Thymus (tissue), 11 donors: ENCODE results near the gene PAX1. TPM values are rescaled to one million over a fixed set of nuclear protein-coding genes. Genes with fewer than 3 reads are reported as not detected.

Experiments used
- DNase-seq, 9 donors: peaks; one replicate each; pipeline ENCODE4 v3.0.0-alpha.2; 2013; ENCODE audit warnings: low spot score in 9 of 9, low read depth in 6 of 9, missing footprints in 1 of 9
- H3K27ac ChIP-seq, 2 donors: one replicate each; pipeline ENCODE4 v1.5.1; 2013; ENCODE audit warnings: control low read depth in 1 of 2, low read depth in 1 of 2, low read length in 1 of 2, mild to moderate bottlenecking in 1 of 2, moderate library complexity in 1 of 2
- H3K27me3 ChIP-seq, 2 donors: one replicate each; pipeline ENCODE4 v1.5.1; 2013; ENCODE audit warnings: low read length in 1 of 2; ENCODE audit not compliant: control insufficient read depth in 2 of 2, insufficient read depth in 1 of 2
- H3K36me3 ChIP-seq, 2 donors: one replicate each; pipeline ENCODE4 v1.5.1; 2013; ENCODE audit warnings: low read length in 1 of 2, mild to moderate bottlenecking in 1 of 2, moderate library complexity in 1 of 2; ENCODE audit not compliant: control insufficient read depth in 2 of 2, insufficient read depth in 2 of 2
- H3K4me1 ChIP-seq, 2 donors: one replicate each; pipeline ENCODE4 v1.5.1; 2013; ENCODE audit warnings: low read length in 2 of 2; ENCODE audit not compliant: control insufficient read depth in 2 of 2, insufficient read depth in 2 of 2
- H3K4me3 ChIP-seq, 2 donors: one replicate each; pipeline ENCODE4 v1.5.1; 2013; ENCODE audit warnings: low read length in 2 of 2, control low read depth in 1 of 2, mild to moderate bottlenecking in 1 of 2
- H3K9me3 ChIP-seq, 2 donors: one replicate each; pipeline ENCODE4 v1.5.1; 2013; ENCODE audit warnings: low read length in 1 of 2, mild to moderate bottlenecking in 1 of 2; ENCODE audit not compliant: control insufficient read depth in 2 of 2, insufficient read depth in 1 of 2
- WGBS: extraction: QIAGEN DNeasy Blood & Tissue Kit; methylation state at CpG from one replicate; pipeline ENCODE4 v1.1.7; 2013; 5-methylcytosine and 5-hydroxymethylcytosine counted together
- polyA plus RNA-seq: library from polyadenylated mRNA; stranded (reverse); fragments of 200-250 nt; gene quantifications from one replicate; pipeline ENCODE4 v1.2.3, GENCODE V29; 2013
- total RNA-seq: library from RNA; stranded (reverse); fragments of 120-200 nt; gene quantifications from one replicate; pipeline ENCODE4 v1.2.4, GENCODE V29; 2013
- donor health status: healthy.

The PAX1 gene
- total and polyA plus RNA-seq, 2 donors, result 12.3 to 35.6 TPM

DNA sequence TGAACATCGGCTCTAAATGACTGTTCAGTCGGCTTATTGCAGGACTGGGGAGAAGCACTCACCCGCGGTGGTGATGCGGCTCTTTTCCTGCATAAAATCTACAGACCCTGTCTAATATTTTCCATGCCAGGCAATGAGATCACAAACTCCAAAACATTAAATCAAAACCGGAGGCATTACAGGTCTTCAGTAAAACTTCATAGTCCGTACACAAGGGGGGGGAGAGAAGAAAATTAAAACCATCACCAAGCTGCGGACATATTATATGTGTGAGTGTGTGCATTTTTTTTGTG, 6.3 kb upstream of the PAX1 start:
- DNase-seq, result no peak
- H3K9me3 ChIP-seq, result no peaks in the 10 kb centered on the region
- H3K27ac ChIP-seq, result peak overlapping the region; percentile 70 to 72
- no peak overlapping the region for H3K4me3 ChIP-seq
- H3K4me1 ChIP-seq, result peaks cover 0 to 6% of the 10 kb centered on the region in 2 donors
- H3K27me3 ChIP-seq, result peaks cover 40 to 55% of the 10 kb centered on the region in 2 donors
- WGBS, result 40% methylated on average over 8 of the region's 8 CpGs
- H3K36me3 ChIP-seq, result no peaks in the 10 kb centered on the region

DNA sequence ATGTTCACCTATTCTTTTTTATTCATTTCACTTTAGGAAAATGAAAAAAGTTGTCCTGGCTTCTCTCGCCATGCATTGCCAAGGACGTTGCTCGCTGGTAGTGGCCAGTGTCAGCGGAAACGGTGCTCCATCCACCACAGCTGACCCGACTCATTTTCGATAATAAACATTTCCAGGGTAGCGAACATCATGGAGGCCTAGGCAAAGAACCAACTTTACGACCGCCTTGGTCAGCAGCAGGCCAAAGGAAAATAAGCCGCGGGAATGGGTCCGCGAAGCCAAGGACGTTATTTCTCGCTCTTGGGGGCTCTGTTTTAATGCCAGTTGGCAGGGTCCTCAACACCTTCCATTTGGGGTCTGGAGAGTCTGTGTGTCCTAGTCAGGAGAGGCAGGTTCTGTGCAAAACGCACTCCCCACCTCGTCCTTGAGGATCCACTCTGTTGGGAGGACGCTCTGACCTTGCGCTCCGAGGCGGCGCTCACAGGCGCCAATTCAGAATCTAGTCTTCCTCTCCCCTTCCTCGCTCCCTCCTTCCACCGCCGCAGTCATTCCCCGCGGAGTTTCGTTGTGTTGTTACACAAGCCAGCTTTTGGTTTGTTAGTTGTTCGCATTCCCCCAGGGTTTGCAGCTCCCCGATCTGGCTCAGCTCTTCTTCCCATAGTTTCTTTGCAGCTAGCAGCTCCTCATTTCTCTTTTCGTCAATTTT, 4.1 kb upstream of the PAX1 start:
- WGBS, result 8% methylated on average over 33 of the region's 33 CpGs
- no peaks in the 10 kb centered on the region for H3K4me1 ChIP-seq
- DNase-seq, result no peak
- peak overlapping the region; percentile 25 to 71 for H3K27ac ChIP-seq
- peaks cover 61 to 75% of the 10 kb centered on the region in 2 donors for H3K27me3 ChIP-seq
- H3K4me3 ChIP-seq, result peak overlapping the region in 1 of 2 donors; percentile 20
- H3K9me3 ChIP-seq, result no peaks in the 10 kb centered on the region
- H3K36me3 ChIP-seq, result no peaks in the 10 kb centered on the region

DNA sequence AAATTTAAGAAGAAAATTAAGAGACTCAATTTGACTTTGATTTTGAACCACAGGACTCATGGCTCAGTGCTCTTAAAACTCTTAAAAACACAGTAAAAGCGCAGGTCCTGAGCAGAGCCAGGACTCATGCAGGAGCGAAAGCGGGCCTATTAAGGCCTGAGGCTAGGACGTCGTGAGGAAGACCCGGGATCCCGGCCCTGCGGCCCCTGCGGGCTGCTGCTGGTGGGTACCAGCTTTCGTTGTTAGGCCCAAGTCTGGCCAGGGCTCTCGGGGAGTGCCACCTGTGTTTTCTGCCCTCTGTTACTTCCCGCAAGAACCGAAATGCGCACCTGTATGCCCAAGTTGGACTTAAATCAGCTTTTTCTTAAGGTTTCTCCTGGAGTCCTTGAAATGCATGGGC, 3.4 kb upstream of the PAX1 start:
- WGBS, result 21% methylated on average over 14 of the region's 14 CpGs
- H3K4me1 ChIP-seq, result no peaks in the 10 kb centered on the region
- H3K9me3 ChIP-seq, result no peaks in the 10 kb centered on the region
- H3K36me3 ChIP-seq, result no peaks in the 10 kb centered on the region
- H3K27me3 ChIP-seq, result peaks cover 68 to 82% of the 10 kb centered on the region in 2 donors
- H3K4me3 ChIP-seq, result peak overlapping the region in 1 of 2 donors; percentile 32
- no peak for DNase-seq
- H3K27ac ChIP-seq, result peak overlapping the region; percentile 69 to 71

DNA sequence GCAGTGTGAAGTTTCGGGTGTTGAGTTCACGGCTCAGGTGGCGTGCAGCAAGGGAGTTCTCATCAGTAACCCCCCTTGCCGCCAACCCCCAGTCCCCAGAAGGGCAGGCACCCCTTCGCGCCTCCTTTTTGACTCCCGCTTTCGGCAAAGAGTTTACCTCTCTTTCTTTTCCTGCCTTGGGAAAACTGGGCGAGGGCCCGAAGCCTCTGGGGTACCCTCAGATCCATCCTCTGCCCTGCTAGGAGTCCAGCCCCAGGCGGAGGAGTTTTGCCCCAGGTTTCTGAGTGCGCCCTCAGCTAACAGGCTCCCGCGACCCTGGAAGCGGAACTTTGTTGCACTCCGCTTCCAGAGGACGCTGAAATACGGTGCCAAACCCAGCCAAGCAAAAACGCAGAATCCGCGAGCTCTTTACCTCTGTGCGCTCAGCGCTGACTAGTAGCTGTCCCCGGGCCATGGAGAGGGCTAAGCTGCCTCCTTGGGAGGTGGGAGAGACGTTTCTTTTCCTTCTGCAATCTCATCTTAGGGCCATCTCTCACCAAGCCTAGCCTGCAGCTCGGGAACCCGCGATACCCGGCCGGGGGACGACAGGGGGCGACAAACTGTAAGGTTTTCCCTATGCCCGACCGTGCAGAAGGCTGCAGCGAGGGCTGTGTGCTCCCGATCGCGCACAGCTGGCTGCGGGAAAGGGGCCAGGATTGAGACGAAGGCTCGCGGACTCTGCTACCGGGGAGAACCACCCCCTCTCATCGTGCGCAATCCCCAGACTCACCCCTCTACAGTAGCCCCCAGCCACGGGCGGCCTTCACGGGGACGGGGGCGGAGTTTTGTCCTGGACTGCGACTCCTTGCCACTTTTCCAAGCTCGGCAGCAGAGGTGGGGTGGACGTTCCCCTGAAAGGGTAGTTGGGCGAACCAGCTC, 2.7 kb upstream of the PAX1 start:
- peaks cover 76 to 90% of the 10 kb centered on the region in 2 donors for H3K27me3 ChIP-seq
- H3K27ac ChIP-seq, result peak overlapping the region; percentile 58 to 71
- no peaks in the 10 kb centered on the region for H3K9me3 ChIP-seq
- H3K4me3 ChIP-seq, result peak overlapping the region; percentile 20 to 32
- no peaks in the 10 kb centered on the region for H3K4me1 ChIP-seq
- H3K36me3 ChIP-seq, result no peaks in the 10 kb centered on the region
- DNase-seq, result peak in 3 of 9 donors; percentile 6 to 42 (median 20)
- 4% methylated on average over 54 of the region's 54 CpGs for WGBS

DNA sequence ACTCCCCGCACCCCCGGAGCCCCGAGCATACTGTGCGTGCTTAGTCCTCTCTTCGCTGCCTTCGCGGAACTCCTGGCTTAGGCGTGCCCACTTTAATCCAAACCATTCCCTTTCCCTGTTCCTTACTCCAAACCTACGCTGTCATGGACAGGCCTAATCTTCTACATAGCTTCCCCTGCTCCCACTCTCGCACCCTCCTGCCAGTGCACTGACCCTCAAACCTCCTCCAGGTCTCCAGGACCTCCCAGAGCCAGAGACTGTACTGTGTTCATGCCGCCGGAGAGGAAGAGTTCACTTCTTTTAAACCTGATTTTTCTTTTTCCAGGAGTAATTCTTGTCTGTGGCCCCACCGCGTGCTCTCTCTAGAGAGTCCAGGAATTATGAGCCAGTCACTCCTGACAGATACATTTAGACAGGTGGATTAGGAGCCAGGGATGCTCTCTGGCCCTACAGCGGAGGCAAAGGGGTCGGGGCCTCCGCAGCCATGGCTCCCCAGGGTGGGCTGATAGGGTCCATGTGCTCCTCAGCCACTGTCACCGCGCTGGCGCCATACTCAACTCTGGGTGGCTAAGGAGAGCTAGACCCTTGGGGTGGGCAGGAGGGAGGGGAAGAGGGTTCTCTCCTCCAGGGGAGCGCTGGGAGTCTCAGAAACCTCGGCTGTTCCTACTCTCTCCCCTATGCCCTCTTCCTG, 1.6 kb upstream of the PAX1 start:
- Histone ChIP-seq H3K27me3 (peaks cover 85 to 92% of the 10 kb centered on the region in 2 donors), H3K27ac (peak overlapping the region; percentile 19 to 58), H3K9me3 (peaks cover 0 to 1% of the 10 kb centered on the region in 2 donors), H3K4me3 (peak overlapping the region in 1 of 2 donors; percentile 32), H3K36me3 (no peaks in the 10 kb centered on the region), H3K4me1 (no peaks in the 10 kb centered on the region)
- WGBS, result 11% methylated on average over 22 of the region's 22 CpGs
- no peak for DNase-seq

DNA sequence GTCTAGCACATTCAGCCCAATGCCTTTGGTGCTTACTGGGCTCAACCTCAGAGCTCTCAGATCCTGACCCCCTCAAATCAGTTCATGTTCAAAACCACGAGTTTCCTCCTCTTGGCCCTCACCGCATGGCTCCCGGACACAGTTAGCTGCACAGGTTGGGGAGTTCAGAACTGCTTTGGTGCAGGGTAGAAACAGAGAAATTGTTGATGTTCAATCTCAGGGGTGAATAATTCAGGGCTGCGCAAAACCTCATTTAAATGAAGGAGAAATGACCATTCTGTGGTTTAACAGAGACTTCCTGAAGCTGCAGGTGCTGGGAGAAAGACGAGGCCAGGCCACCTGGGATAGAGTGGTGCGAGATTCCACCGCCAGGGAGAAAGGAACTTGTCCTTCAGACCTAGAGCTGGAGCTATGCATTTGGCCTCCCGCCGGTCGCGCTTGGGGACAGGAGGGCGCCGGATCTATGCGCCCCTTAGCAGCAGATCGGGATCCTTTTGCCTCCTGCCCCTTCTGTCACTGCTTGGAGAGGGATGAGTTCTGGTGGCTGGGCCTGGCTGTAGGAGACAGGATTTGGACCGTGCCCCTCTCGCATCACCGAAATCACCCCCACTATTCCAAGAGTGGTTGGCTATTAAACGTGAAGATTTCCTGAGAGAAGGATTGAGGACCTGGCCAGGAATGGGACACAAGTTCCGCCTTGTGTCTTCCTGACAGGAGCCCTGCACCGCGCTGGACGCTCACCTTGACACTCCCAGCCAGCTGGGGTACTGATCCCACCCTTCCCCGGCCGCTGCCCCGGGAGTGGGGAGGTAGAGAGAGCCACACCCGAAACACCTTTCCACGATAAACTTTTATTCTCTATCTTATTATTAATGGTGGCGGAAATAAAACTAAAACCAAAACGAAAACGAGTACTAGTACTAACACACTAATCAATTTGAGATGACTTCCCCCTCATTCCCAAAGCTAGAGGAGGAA, 767 bp upstream of the PAX1 start:
- no peaks in the 10 kb centered on the region for H3K4me1 ChIP-seq
- H3K27me3 ChIP-seq, result peaks cover 93 to 97% of the 10 kb centered on the region in 2 donors
- peak overlapping the region in 1 of 2 donors; percentile 32 for H3K4me3 ChIP-seq
- DNase-seq, result no peak
- peak overlapping the region; percentile 49 to 58 for H3K27ac ChIP-seq
- no peaks in the 10 kb centered on the region for H3K36me3 ChIP-seq
- H3K9me3 ChIP-seq, result peaks cover 0 to 1% of the 10 kb centered on the region in 2 donors
- WGBS, result 6% methylated on average over 31 of the region's 31 CpGs

DNA sequence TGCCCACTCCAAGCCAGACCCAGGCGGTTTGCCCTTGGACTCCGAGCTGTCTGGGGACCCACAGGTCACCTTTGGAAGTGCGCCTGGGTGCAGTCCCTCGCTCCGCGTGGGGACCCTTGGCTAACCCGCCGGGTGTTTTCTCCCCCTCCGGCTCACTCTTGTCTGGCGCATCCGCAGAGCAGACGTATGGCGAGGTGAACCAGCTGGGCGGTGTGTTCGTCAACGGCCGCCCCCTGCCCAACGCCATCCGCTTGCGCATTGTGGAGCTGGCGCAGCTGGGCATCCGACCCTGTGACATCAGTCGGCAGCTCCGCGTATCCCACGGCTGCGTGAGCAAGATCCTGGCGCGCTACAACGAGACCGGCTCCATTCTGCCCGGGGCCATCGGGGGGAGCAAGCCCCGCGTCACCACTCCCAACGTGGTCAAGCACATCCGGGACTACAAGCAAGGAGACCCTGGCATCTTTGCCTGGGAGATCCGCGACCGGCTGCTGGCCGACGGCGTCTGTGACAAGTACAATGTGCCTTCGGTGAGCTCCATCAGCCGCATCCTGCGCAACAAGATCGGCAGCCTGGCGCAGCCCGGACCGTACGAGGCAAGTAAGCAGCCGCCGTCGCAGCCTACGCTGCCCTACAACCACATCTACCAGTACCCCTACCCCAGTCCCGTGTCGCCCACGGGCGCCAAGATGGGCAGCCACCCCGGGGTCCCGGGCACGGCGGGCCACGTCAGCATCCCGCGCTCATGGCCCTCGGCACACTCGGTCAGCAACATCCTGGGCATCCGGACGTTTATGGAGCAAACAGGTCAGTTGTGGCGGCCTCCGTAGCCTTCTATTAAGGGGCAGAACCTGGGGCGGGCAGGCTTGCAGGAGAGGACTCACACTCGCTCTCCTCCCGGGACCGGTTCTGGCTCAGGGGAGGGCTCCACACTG, 1.1 kb downstream of the PAX1 start:
- WGBS, result 5% methylated on average over 76 of the region's 76 CpGs
- no peaks in the 10 kb centered on the region for H3K4me1 ChIP-seq
- no peak for DNase-seq

More for the DNA sequence above, 1.1 kb downstream of the PAX1 start:
- Histone ChIP-seq H3K27me3 (peaks cover 84 to 88% of the 10 kb centered on the region in 2 donors), H3K9me3 (peaks cover 0 to 1% of the 10 kb centered on the region in 2 donors), H3K27ac (peak overlapping the region; percentile 17 to 74), H3K36me3 (no peaks in the 10 kb centered on the region), H3K4me3 (peak overlapping the region; percentile 33 to 40)
